ENCODE results near the gene BTBD19. TPM values are rescaled to one million over a fixed set of nuclear protein-coding genes. Genes with fewer than 3 reads are reported as not detected.
"Not testable (repeated sequence)": the region's sequence is repeated elsewhere in the genome, so short reads cannot be mapped to it uniquely, and the experiment has no call there.

The BTBD19 gene
- total and polyA plus RNA-seq, 2 of the 8 experiments (the other 6 are each of a cell fraction or from before 2014, with no cell fraction given) = 1.1 TPM

- TF ChIP-seq SIN3A (conservative IDR thresholded peaks at IDR 0.05 in 1 of 2, IDR thresholded peaks at IDR 0.05 in 1 of 2; ENCODE audit: low read depth in 1 of 2, low read length in 2 of 2) (peak in 1 of 2 experiments; percentile 64; a peak in 2 of 4 replicates), CTCF (IDR thresholded peaks at IDR 0.05; ENCODE audit: control extremely low read depth in 1 of 3, insufficient read depth in 1 of 3, low read depth in 1 of 3, low read length in 3 of 3) (peak; percentile 82 to 97 (median 94)), RAD21 (IDR thresholded peaks at IDR 0.05 in 1 of 2, conservative IDR thresholded peaks at IDR 0.05 in 1 of 2; ENCODE audit: low read depth in 2 of 2, low read length in 2 of 2) (peak; percentile 89 to 92)
Measured at GRCh38 chr1:44835738-44836675, 27.7 kb downstream of the BTBD19 start (continued).

- H3K14ac ChIP-seq (ENCODE audit: insufficient read length); H4K91ac ChIP-seq (replicated peaks; ENCODE audit: insufficient read length, low read length); H4K8ac ChIP-seq (ENCODE audit: extremely low read depth, insufficient read depth, low read length); H3K9ac ChIP-seq (replicated peaks in 1 of 4; ENCODE audit: extremely low read depth in 1 of 4, low read depth in 3 of 4, low read length in 3 of 4); H3K23ac ChIP-seq (ENCODE audit: insufficient read length); H3K23me2 ChIP-seq (ENCODE audit: low read depth, low read length); H4K20me1 ChIP-seq (replicated peaks in 1 of 2; ENCODE audit: control insufficient read depth in 1 of 2, insufficient read depth in 2 of 2, low read length in 2 of 2); H3K36me3 ChIP-seq (ENCODE audit: control insufficient read depth in 2 of 4, insufficient read depth in 4 of 4, low read length in 3 of 4); H3K4me2 ChIP-seq (ENCODE audit: insufficient read depth in 1 of 2, low read depth in 2 of 2, low read length in 2 of 2); H2BK5ac ChIP-seq (ENCODE audit: low read depth, low read length); H2BK20ac ChIP-seq (ENCODE audit: low read length); FAIRE-seq; H2AFZ ChIP-seq (ENCODE audit: low read length); H2BK120ac ChIP-seq (replicated peaks; ENCODE audit: low read depth, low read length); H3K56ac ChIP-seq (replicated peaks; ENCODE audit: insufficient read length, low read depth, low read length); H3K18ac ChIP-seq (ENCODE audit: extremely low read depth, low read length); H3K9me3 ChIP-seq (ENCODE audit: insufficient read depth in 2 of 2, low read depth in 1 of 2, low read length in 1 of 2); H2BK12ac ChIP-seq (ENCODE audit: low read depth, low read length); H3K27ac ChIP-seq (ENCODE audit: low read depth, low read length); H2BK15ac ChIP-seq (ENCODE audit: low read length); H3K4ac ChIP-seq (replicated peaks; ENCODE audit: insufficient read length, low read depth, low read length); H3K4me3 ChIP-seq (ENCODE audit: extremely low read depth in 1 of 4, insufficient read depth in 2 of 4, low read depth in 3 of 4, low read length in 4 of 4); H2AK5ac ChIP-seq (ENCODE audit: low read depth, low read length); H4K5ac ChIP-seq (ENCODE audit: insufficient read length, low read depth, low read length); H3K79me2 ChIP-seq (ENCODE audit: control insufficient read depth in 1 of 2, insufficient read depth in 2 of 2, low read length in 2 of 2); H3K79me1 ChIP-seq (ENCODE audit: low read depth, low read length); DNase-seq (ENCODE audit: low read depth in 1 of 2, low spot score in 2 of 2); H3K4me1 ChIP-seq (replicated peaks in 1 of 4; ENCODE audit: control insufficient read depth in 3 of 4, insufficient read depth in 4 of 4, low read length in 3 of 4): not testable (repeated sequence)
- CTCF ChIA-PET (ENCODE audit: partially characterized antibody) = interaction anchor here (0.8 kb wide), 2 partner anchors 151 to 173 kb away, joined by 3 to 4 read pairs; partner anchors contain the start of gene HECTD3
- H3K27me3 ChIP-seq (replicated peaks in 1 of 4; ENCODE audit: control insufficient read depth in 3 of 4, extremely low read depth in 1 of 4, insufficient read depth in 3 of 4, low read length in 3 of 4) = peaks cover 0 to 10% (median 6%) of the 10 kb centered on the region in 4 experiments; a peak in 3 of 7 replicates
- POLR2A ChIA-PET (ENCODE audit: partially characterized antibody) = interaction anchor here (0.9 to 1.2 kb wide), 2 partner anchors 19 to 25 kb away, joined by 3 to 4 read pairs; no protein-coding TSS in a partner anchor
- 95% methylated on average over 11 of the region's 11 CpGs; no CpG with 5 or more reads in 1 of the 2 experiments for WGBS, 2 experiments (ENCODE audit: extremely low coverage in 1 of 2, insufficient coverage in 1 of 2, insufficient read length in 1 of 2, insufficient replicate concordance in 2 of 2, low coverage in 1 of 2, low lambda C conversion rate in 2 of 2, missing lambda C conversion rate in 1 of 2)
Measured at GRCh38 chr1:44838294-44838693, 30.0 kb downstream of the BTBD19 start.

All from H1 (cell line).